ENCODE measurements around the gene XPR1.

Gene XPR1

GRCh38 chr1:180936110-180937011, 304.5 kb downstream of the XPR1 start:
- DNase-seq, result no peak

DNA sequence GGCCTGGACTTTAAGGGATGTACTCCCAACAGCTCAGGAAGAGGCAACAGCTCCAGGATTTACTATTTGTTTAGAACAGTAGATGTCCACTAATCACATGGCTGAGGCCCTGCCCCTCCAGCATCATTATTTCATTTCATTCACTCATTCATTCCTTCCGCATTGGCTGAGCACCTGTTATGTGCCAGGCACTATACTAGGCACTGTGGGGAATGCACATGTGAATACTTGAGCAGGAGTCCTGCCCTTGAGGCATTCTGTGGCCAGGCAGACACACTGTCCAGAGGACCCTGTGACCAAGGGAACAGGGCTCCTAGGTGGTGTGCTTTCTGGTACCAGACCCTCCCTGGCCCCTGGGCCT, 305.2 kb downstream of the XPR1 start:
- DNase-seq, result no peak

DNA sequence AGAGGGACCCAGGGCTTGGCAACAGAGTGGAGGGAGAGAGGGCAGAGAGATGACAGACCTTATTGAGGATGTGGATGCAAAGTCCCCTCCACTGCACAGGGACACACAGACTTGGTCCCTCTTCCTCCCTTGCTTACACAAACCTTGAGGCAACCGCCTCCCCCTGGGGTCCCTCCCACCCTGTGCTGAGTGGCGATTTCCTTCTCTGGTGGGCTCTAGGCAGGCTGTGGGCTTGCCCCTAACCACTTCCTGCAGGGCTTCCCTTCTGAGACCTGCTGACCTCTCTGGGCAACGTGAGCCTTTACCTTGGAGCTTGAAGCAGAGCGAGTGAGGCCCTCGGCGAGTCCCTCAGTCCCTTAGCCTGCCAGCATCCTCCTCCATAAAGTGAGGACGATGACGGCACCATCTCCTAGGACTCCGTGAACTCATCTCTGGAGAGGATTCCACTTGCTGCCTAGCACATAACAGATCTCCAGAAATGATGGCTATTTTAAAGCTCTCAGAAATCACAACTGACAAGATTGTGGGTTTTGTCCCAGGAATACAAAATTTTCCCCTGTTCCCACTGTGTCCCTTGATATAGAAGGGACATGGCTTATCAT, 305.9 kb downstream of the XPR1 start:
- DNase-seq, result no peak

- peak in 1 of 2 experiments; percentile 61 for DNase-seq
Observed at GRCh38 chr1:180939073-180939710, 307.4 kb downstream of the XPR1 start.

- no peak for DNase-seq
Observed at GRCh38 chr1:180939711-180940103, 307.9 kb downstream of the XPR1 start.
